GM18526 (cell line): ENCODE data around the gene CRACR2A.
A peak's percentile ranks its signal among the peaks of the same experiment; 100 is the strongest.

Experiments used
- POLR2A ChIP-seq: IDR thresholded peaks from 3 replicates; pipeline ENCODE4 v1.6.1; 2011; ENCODE audit not compliant: insufficient read length; ENCODE audit errors: extremely low read depth

The CRACR2A gene

GRCh38 chr12:3752741-3753486 lies at the start of gene CRACR2A:
Gene CRACR2A, minus strand, starts transcription at chr12:3753109. Its CDS starts 56,110 bp downstream, at chr12:3696999.
- peak; percentile 62 for TF ChIP-seq POLR2A

- TF ChIP-seq POLR2A: no peak
Observed at GRCh38 chr12:3797531-3798048, 44.7 kb upstream of the CRACR2A start.

GRCh38 chr12:3795492-3796133 lies 42.7 kb upstream of the CRACR2A start:
- no peak for TF ChIP-seq POLR2A

- TF ChIP-seq POLR2A: no peak
Observed at GRCh38 chr12:3795066-3795465, 42.2 kb upstream of the CRACR2A start.

- TF ChIP-seq POLR2A: no peak
Observed at GRCh38 chr12:3792623-3793288, 39.8 kb upstream of the CRACR2A start.

GRCh38 chr12:3791256-3791874 lies 38.5 kb upstream of the CRACR2A start:
- TF ChIP-seq POLR2A: no peak

- TF ChIP-seq POLR2A: no peak
Observed at GRCh38 chr12:3790642-3791041, 37.7 kb upstream of the CRACR2A start.

- TF ChIP-seq POLR2A: no peak
Observed at GRCh38 chr12:3789838-3790237, 36.9 kb upstream of the CRACR2A start.

- TF ChIP-seq POLR2A: no peak
Observed at GRCh38 chr12:3777206-3777809, 24.4 kb upstream of the CRACR2A start.

GRCh38 chr12:3775385-3776035 lies 22.6 kb upstream of the CRACR2A start:
- no peak for TF ChIP-seq POLR2A

- no peak for TF ChIP-seq POLR2A
Observed at GRCh38 chr12:3772380-3772779, 19.5 kb upstream of the CRACR2A start.

- TF ChIP-seq POLR2A: no peak
Observed at GRCh38 chr12:3771853-3772252, 18.9 kb upstream of the CRACR2A start.

- TF ChIP-seq POLR2A: no peak
Observed at GRCh38 chr12:3770891-3771290, 18.0 kb upstream of the CRACR2A start.

GRCh38 chr12:3768911-3769447 lies 16.1 kb upstream of the CRACR2A start:
- TF ChIP-seq POLR2A: no peak
